22Rv1 (cell line): Measurements from ENCODE around the gene SEC24C.

ENCODE experiments used
- ZFX ChIP-seq: fragments of 450-650 bp; IDR thresholded peaks from 2 replicates; pipeline ENCODE4 v1.6.1; 2017; ENCODE audit warnings: antibody characterized with exemption, borderline replicate concordance
- TF ChIP-seq, protein P1 (sequence below): fragments of 450-650 bp; IDR thresholded peaks from 2 replicates; pipeline ENCODE4 v1.5.1; 2017; ENCODE audit warnings: mild to moderate bottlenecking

- TF ChIP-seq, protein P1, sequence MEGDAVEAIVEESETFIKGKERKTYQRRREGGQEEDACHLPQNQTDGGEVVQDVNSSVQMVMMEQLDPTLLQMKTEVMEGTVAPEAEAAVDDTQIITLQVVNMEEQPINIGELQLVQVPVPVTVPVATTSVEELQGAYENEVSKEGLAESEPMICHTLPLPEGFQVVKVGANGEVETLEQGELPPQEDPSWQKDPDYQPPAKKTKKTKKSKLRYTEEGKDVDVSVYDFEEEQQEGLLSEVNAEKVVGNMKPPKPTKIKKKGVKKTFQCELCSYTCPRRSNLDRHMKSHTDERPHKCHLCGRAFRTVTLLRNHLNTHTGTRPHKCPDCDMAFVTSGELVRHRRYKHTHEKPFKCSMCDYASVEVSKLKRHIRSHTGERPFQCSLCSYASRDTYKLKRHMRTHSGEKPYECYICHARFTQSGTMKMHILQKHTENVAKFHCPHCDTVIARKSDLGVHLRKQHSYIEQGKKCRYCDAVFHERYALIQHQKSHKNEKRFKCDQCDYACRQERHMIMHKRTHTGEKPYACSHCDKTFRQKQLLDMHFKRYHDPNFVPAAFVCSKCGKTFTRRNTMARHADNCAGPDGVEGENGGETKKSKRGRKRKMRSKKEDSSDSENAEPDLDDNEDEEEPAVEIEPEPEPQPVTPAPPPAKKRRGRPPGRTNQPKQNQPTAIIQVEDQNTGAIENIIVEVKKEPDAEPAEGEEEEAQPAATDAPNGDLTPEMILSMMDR: no peak
- TF ChIP-seq ZFX: no peak
Observed at GRCh38 chr10:73801253-73801590, 57.0 kb downstream of the SEC24C start.
